Measurements from ENCODE around the gene NEUROD6. TPM values are rescaled to one million over a fixed set of nuclear protein-coding genes. Genes with fewer than 3 reads are reported as not detected.

Gene NEUROD6
- polyA plus RNA-seq, 1 donor (not counting 4 experiments of a cell fraction or from before 2014, with no cell fraction given): not detected

DNA sequence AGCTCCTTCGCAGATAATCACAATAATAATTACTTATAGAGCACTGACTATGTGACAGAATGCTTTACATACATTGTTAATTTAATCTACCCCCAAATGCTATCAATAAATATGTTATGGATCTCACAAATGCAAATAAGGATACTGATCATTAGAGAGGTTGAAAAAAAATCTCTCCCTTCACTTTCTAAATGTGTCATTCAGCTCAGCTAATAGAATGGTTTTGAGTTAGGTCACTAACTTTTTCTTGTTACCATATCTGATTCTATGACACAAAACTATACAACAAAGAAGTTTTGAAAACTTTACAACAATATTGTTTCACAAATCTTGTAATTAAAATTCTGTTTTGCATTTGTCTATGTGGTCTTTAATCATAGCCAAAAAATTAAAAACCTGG is 17.4 kb downstream of the NEUROD6 start:
- no peaks in the 10 kb centered on the region for H3K27me3 ChIP-seq (ENCODE audit: control insufficient read depth, extremely low read depth, insufficient read depth, low read length)
- dilution Hi-C loops (cut with MboI; ENCODE audit: extremely low pct_ligation_motif_present, low sequenced_read_pairs): no loop called here
- H3K79me2 ChIP-seq (ENCODE audit: control insufficient read depth, insufficient read depth, low read length): no peaks in the 10 kb centered on the region
- no peak overlapping the region for H2AFZ ChIP-seq (ENCODE audit: control insufficient read depth, low read length)
- DNase-seq (ENCODE audit: low read depth, low spot score): no peak
- H3K9me1 ChIP-seq (ENCODE audit: control insufficient read depth, extremely low read depth, insufficient read depth, low read length): no peaks in the 10 kb centered on the region
- H3K27ac ChIP-seq (ENCODE audit: control insufficient read depth, insufficient read depth, low read length): no peak overlapping the region
- no peaks in the 10 kb centered on the region for H4K20me1 ChIP-seq (ENCODE audit: control insufficient read depth, extremely low read depth, insufficient read depth, low read length)
- no peak overlapping the region for H3K9ac ChIP-seq (ENCODE audit: control insufficient read depth, extremely low read depth, insufficient read depth, low read length)
- no peaks in the 10 kb centered on the region for H3K4me1 ChIP-seq (ENCODE audit: control insufficient read depth, extremely low read depth, insufficient read depth, low read length)
- FAIRE-seq: no peak
- H3K4me2 ChIP-seq (ENCODE audit: control insufficient read depth, extremely low read depth, insufficient read depth, low read depth, low read length): no peak overlapping the region
- no peak for TF ChIP-seq EZH2 (IDR thresholded peaks at IDR 0.05; ENCODE audit: low read length)
- TF ChIP-seq, protein P1, sequence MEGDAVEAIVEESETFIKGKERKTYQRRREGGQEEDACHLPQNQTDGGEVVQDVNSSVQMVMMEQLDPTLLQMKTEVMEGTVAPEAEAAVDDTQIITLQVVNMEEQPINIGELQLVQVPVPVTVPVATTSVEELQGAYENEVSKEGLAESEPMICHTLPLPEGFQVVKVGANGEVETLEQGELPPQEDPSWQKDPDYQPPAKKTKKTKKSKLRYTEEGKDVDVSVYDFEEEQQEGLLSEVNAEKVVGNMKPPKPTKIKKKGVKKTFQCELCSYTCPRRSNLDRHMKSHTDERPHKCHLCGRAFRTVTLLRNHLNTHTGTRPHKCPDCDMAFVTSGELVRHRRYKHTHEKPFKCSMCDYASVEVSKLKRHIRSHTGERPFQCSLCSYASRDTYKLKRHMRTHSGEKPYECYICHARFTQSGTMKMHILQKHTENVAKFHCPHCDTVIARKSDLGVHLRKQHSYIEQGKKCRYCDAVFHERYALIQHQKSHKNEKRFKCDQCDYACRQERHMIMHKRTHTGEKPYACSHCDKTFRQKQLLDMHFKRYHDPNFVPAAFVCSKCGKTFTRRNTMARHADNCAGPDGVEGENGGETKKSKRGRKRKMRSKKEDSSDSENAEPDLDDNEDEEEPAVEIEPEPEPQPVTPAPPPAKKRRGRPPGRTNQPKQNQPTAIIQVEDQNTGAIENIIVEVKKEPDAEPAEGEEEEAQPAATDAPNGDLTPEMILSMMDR (optimal IDR thresholded peaks at IDR 0.05 in 1 of 3, IDR thresholded peaks at IDR 0.05 in 1 of 3, conservative IDR thresholded peaks at IDR 0.05 in 1 of 3; ENCODE audit: extremely low read depth in 1 of 3, insufficient read depth in 2 of 3, low read length in 3 of 3): no peak
- H3K36me3 ChIP-seq (ENCODE audit: control insufficient read depth in 2 of 2, extremely low read depth in 1 of 2, insufficient read depth in 2 of 2, low read length in 2 of 2): no peaks in the 10 kb centered on the region
- H3K4me3 ChIP-seq (ENCODE audit: control insufficient read depth in 2 of 3, extremely low read depth in 1 of 3, insufficient read depth in 2 of 3, low read depth in 1 of 3, low read length in 3 of 3): no peak overlapping the region
- H3K9me3 ChIP-seq (ENCODE audit: control insufficient read depth, low read depth, low read length): no peaks in the 10 kb centered on the region

DNA sequence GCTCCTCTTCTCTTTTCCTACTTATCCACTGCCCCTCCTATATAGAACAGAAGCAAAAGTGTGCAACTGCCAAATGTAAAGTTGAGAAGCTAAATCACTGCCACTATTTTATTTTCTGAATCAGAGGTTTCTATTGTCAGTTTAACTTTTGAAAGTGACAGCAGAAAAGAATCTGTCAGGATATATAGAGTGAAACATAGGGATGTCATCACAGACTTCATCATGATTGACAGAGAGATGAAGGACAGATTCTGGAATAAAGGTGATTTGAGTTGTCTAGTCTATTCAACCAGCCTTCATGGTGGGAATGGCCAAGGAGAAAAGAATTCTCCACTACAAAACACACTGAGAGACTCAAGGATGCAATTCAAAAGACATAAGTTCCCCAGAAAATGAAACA is 19.9 kb downstream of the NEUROD6 start:
- FAIRE-seq: no peak
- dilution Hi-C loops (cut with MboI; ENCODE audit: extremely low pct_ligation_motif_present, low sequenced_read_pairs): no loop called here

More for the DNA sequence above, 19.9 kb downstream of the NEUROD6 start:
- H3K9ac ChIP-seq (ENCODE audit: control insufficient read depth, extremely low read depth, insufficient read depth, low read length): no peak overlapping the region
- H3K36me3 ChIP-seq (ENCODE audit: control insufficient read depth in 2 of 2, extremely low read depth in 1 of 2, insufficient read depth in 2 of 2, low read length in 2 of 2): no peaks in the 10 kb centered on the region
- no peak overlapping the region for H3K27ac ChIP-seq (ENCODE audit: control insufficient read depth, insufficient read depth, low read length)
- H4K20me1 ChIP-seq (ENCODE audit: control insufficient read depth, extremely low read depth, insufficient read depth, low read length): no peaks in the 10 kb centered on the region
- H3K79me2 ChIP-seq (ENCODE audit: control insufficient read depth, insufficient read depth, low read length): no peaks in the 10 kb centered on the region
- no peak overlapping the region for H3K4me2 ChIP-seq (ENCODE audit: control insufficient read depth, extremely low read depth, insufficient read depth, low read depth, low read length)
- no peaks in the 10 kb centered on the region for H3K9me3 ChIP-seq (ENCODE audit: control insufficient read depth, low read depth, low read length)
- H3K9me1 ChIP-seq (ENCODE audit: control insufficient read depth, extremely low read depth, insufficient read depth, low read length): no peaks in the 10 kb centered on the region
- H2AFZ ChIP-seq (ENCODE audit: control insufficient read depth, low read length): no peak overlapping the region
- no peak overlapping the region for H3K4me3 ChIP-seq (ENCODE audit: control insufficient read depth in 2 of 3, extremely low read depth in 1 of 3, insufficient read depth in 2 of 3, low read depth in 1 of 3, low read length in 3 of 3)
- H3K27me3 ChIP-seq (ENCODE audit: control insufficient read depth, extremely low read depth, insufficient read depth, low read length): peaks cover 3% of the 10 kb centered on the region
- no peak for DNase-seq (ENCODE audit: low read depth, low spot score)
- TF ChIP-seq EZH2 (IDR thresholded peaks at IDR 0.05; ENCODE audit: low read length): no peak
- TF ChIP-seq, protein P1 (optimal IDR thresholded peaks at IDR 0.05 in 1 of 3, IDR thresholded peaks at IDR 0.05 in 1 of 3, conservative IDR thresholded peaks at IDR 0.05 in 1 of 3; ENCODE audit: extremely low read depth in 1 of 3, insufficient read depth in 2 of 3, low read length in 3 of 3): no peak
- H3K4me1 ChIP-seq (ENCODE audit: control insufficient read depth, extremely low read depth, insufficient read depth, low read length): no peaks in the 10 kb centered on the region
